SU-DHL-6 (cell line): ENCODE results near the gene ACVRL1.

Experiments
- EZH2phosphoT487 ChIP-seq: fragments of 200-600 bp; sonication (generic), shearing (Covaris generic); conservative IDR thresholded peaks from 2 replicates; pipeline ENCODE4 v1.6.1; 2018; ENCODE audit warnings: mild to moderate bottlenecking, antibody characterized with exemption, low read length, moderate library complexity, mixed read lengths
- TF ChIP-seq, protein P1 (sequence below): fragments of 200-600 bp; sonication (generic); IDR thresholded peaks from one replicate; pipeline ENCODE4 v1.5.1; 2017; ENCODE audit warnings: antibody characterized with exemption, mild to moderate bottlenecking, low read length, moderate library complexity; ENCODE audit not compliant: insufficient read depth, poor library complexity, severe bottlenecking

DNA sequence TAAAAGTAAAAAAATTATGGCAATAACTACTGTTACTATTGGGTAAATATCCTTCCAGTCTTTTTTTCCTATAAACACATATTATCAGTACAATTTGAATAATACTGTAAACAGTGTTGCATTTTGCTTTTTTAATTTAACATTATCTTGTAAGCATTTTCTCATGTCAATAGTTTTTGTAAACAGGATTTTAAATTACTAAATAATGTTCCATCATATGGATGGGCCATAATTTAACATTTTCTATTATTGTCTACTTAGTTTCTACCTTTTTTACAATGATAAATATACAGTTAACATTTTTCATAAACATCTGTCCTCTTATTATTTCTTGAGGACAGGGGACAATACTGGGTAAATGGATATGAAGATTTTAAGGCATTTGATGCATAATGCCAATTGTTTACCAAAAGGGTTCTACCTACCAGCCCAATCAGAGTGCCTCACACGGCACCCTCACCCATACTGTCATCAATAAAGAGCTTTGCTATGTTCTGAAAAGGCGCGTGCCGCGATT is 43.4 kb downstream of the ACVRL1 start:
- TF ChIP-seq, protein P1, sequence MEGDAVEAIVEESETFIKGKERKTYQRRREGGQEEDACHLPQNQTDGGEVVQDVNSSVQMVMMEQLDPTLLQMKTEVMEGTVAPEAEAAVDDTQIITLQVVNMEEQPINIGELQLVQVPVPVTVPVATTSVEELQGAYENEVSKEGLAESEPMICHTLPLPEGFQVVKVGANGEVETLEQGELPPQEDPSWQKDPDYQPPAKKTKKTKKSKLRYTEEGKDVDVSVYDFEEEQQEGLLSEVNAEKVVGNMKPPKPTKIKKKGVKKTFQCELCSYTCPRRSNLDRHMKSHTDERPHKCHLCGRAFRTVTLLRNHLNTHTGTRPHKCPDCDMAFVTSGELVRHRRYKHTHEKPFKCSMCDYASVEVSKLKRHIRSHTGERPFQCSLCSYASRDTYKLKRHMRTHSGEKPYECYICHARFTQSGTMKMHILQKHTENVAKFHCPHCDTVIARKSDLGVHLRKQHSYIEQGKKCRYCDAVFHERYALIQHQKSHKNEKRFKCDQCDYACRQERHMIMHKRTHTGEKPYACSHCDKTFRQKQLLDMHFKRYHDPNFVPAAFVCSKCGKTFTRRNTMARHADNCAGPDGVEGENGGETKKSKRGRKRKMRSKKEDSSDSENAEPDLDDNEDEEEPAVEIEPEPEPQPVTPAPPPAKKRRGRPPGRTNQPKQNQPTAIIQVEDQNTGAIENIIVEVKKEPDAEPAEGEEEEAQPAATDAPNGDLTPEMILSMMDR: no peak
- TF ChIP-seq EZH2phosphoT487: no peak
